Stimulated activated CD8-positive, alpha-beta memory T cell treated with anti-CD3 and anti-CD28 coated beads, Interleukin-12 subunit alpha, Interleukin-12 subunit beta, amount 100 ng/mL, for 24 hours (primary cell): Measurements from ENCODE around the gene FKBP4.

ENCODE experiments used
- DNase-seq: peaks from one replicate; pipeline ENCODE4 v3.0.0-alpha.2; 2020; ENCODE audit errors: extremely low read depth

The FKBP4 gene

GRCh38 chr12:2853626-2854025 is 58.9 kb downstream of the FKBP4 start:
- DNase-seq = no peak
